ENCODE data around the gene TEX28.
"Not testable (repeated sequence)": the region's sequence is repeated elsewhere in the genome, so short reads cannot be mapped to it uniquely, and the experiment has no call there.

The TEX28 gene

GRCh38 chrX:154310616-154311536 lies 16.0 kb upstream of the TEX28 start:
- DNase-seq (ENCODE audit: low spot score) (no peak), FAIRE-seq (no peak)

- no peak for FAIRE-seq
Measured at GRCh38 chrX:154309041-154309775, 14.3 kb upstream of the TEX28 start.

GRCh38 chrX:154308108-154308946 lies 13.4 kb upstream of the TEX28 start:
- no peak for FAIRE-seq
- peak; percentile 54 for DNase-seq (ENCODE audit: low spot score)

More at GRCh38 chrX:154309041-154309775, 14.3 kb upstream of the TEX28 start:
- DNase-seq (ENCODE audit: low spot score): no peak

- no peak for DNase-seq (ENCODE audit: low spot score)
- no peak for FAIRE-seq
Measured at GRCh38 chrX:154307202-154307601, 12.3 kb upstream of the TEX28 start.

GRCh38 chrX:154305541-154306205 lies 10.7 kb upstream of the TEX28 start:
- FAIRE-seq (no peak), DNase-seq (ENCODE audit: low spot score) (no peak)

- FAIRE-seq: no peak
- no peak for DNase-seq (ENCODE audit: low spot score)
Measured at GRCh38 chrX:154304846-154305245, 9.9 kb upstream of the TEX28 start.

GRCh38 chrX:154303476-154303875 lies 8.6 kb upstream of the TEX28 start:
- DNase-seq (ENCODE audit: low spot score): no peak
- FAIRE-seq: no peak

- not testable (repeated sequence) for FAIRE-seq
Measured at GRCh38 chrX:154302998-154303397, 8.1 kb upstream of the TEX28 start.

GRCh38 chrX:154300816-154301215 lies 5.9 kb upstream of the TEX28 start:
- DNase-seq (ENCODE audit: low spot score) (no peak), FAIRE-seq (no peak)

More at GRCh38 chrX:154302998-154303397, 8.1 kb upstream of the TEX28 start:
- not testable (repeated sequence) for DNase-seq (ENCODE audit: low spot score)

- no peak for DNase-seq (ENCODE audit: low spot score)
- FAIRE-seq: no peak
Measured at GRCh38 chrX:154298312-154298711, 3.4 kb upstream of the TEX28 start.

GRCh38 chrX:154296731-154297130 lies 1.8 kb upstream of the TEX28 start:
- FAIRE-seq (no peak), DNase-seq (ENCODE audit: low spot score) (no peak)

- no peak for FAIRE-seq
- DNase-seq (ENCODE audit: low spot score): no peak
Measured at GRCh38 chrX:154295664-154296310, 863 bp upstream of the TEX28 start, which contains the start of gene TKTL1. TKTL1 (plus strand) TSS chrX:154295795; CDS start chrX:154295860, 65 bp downstream.

- not testable (repeated sequence) for FAIRE-seq; DNase-seq (ENCODE audit: low spot score)
Measured at GRCh38 chrX:154286406-154286805, 8.5 kb downstream of the TEX28 start.

GRCh38 chrX:154284489-154285338 lies 10.2 kb downstream of the TEX28 start:
- FAIRE-seq; DNase-seq (ENCODE audit: low spot score): not testable (repeated sequence)

- not testable (repeated sequence) for DNase-seq (ENCODE audit: low spot score); FAIRE-seq
Measured at GRCh38 chrX:154269245-154269644, 25.7 kb downstream of the TEX28 start.

- FAIRE-seq; DNase-seq (ENCODE audit: low spot score): not testable (repeated sequence)
Measured at GRCh38 chrX:154263072-154263471, 31.9 kb downstream of the TEX28 start.

- DNase-seq (ENCODE audit: low spot score); FAIRE-seq: not testable (repeated sequence)
Measured at GRCh38 chrX:154258711-154259110, 36.2 kb downstream of the TEX28 start.

- not testable (repeated sequence) for FAIRE-seq
Measured at GRCh38 chrX:154257282-154257681, 37.6 kb downstream of the TEX28 start, which contains the start of gene OPN1MW3. OPN1MW3 (plus strand) TSS chrX:154257582; CDS start chrX:154257620, 38 bp downstream.

GRCh38 chrX:154248076-154248475 lies 46.8 kb downstream of the TEX28 start:
- not testable (repeated sequence) for FAIRE-seq; DNase-seq (ENCODE audit: low spot score)

More at GRCh38 chrX:154257282-154257681, 37.6 kb downstream of the TEX28 start, which contains the start of gene OPN1MW3:
- not testable (repeated sequence) for DNase-seq (ENCODE audit: low spot score)

Measured in urothelium cell line (cell line).